T-cell (primary cell): ENCODE data around the gene SDK1. TPM values are rescaled to one million over a fixed set of nuclear protein-coding genes. Genes with fewer than 3 reads are reported as not detected.
"Not testable (repeated sequence)": the region's sequence is repeated elsewhere in the genome, so short reads cannot be mapped to it uniquely, and the experiment has no call there.

Experiments used
- ATAC-seq, 4 experiments: fragments of 200-7000 bp in 3 of 4; fragments of 150-1000 bp in 1 of 4; cut with Tn5 transposase; replicated peaks in 1 of 4; 1 replicate in 3 of 4; 2 replicates in 1 of 4; pipeline ENCODE4 v1.10.0; 2021; ENCODE audit warnings: moderate library complexity in 3 of 4, mild to moderate bottlenecking in 2 of 4, moderate number of reproducible peaks in 1 of 4
- CTCF ChIA-PET, 2 donors: fragments of 300-600 bp; sonication (Branson Sonifier 250); formaldehyde crosslinking; loops; one replicate each; lab custom pipeline; 2022; ENCODE audit warnings: antibody characterized with exemption in 2 of 2; lab: Charles Lee
- POLR2A ChIA-PET, 2 donors: fragments of 300-600 bp; sonication (Branson Sonifier 250); formaldehyde crosslinking; loops; one replicate each; lab custom pipeline; 2022; ENCODE audit warnings: antibody characterized with exemption in 2 of 2; lab: Charles Lee
- DNase-seq, 35 experiments: peaks; one replicate each; pipeline versions ENCODE4 v3.0.0 to v3.0.0-alpha.2; 2013 to 2023
- H3K27ac ChIP-seq: one replicate; pipeline ENCODE4 v1.5.1; 2013; ENCODE audit warnings: low read length
- H3K27me3 ChIP-seq, 2 experiments: replicated peaks in 1 of 2; 1 replicate in 1 of 2; 2 replicates in 1 of 2; pipeline versions ENCODE4 v1.6.1 to v1.7.0; 2013; ENCODE audit warnings: low read length in 1 of 2, mixed read lengths in 1 of 2; ENCODE audit not compliant: control insufficient read depth in 2 of 2, insufficient read depth in 2 of 2; ENCODE audit errors: extremely low read depth in 1 of 2
- H3K36me3 ChIP-seq, 2 donors: 1 replicate in 1 of 2; 2 replicates in 1 of 2; pipeline versions ENCODE4 v1.6.1 to v1.7.0; 2013; ENCODE audit warnings: low read length in 1 of 2; ENCODE audit not compliant: control insufficient read depth in 2 of 2, insufficient read depth in 1 of 2; ENCODE audit errors: extremely low read depth in 1 of 2
- H3K4me1 ChIP-seq, 2 experiments: 1 replicate in 1 of 2; 2 replicates in 1 of 2; pipeline versions ENCODE4 v1.6.1 to v1.7.0; 2013; ENCODE audit warnings: low read length in 2 of 2, mixed read lengths in 1 of 2; ENCODE audit not compliant: insufficient read depth in 2 of 2, control insufficient read depth in 1 of 2; ENCODE audit errors: extremely low read depth in 1 of 2
- H3K4me3 ChIP-seq, 2 donors: 1 replicate in 1 of 2; 2 replicates in 1 of 2; pipeline versions ENCODE4 v1.5.1 to v1.7.0; 2013; ENCODE audit warnings: mild to moderate bottlenecking in 2 of 2, low read length in 1 of 2, moderate library complexity in 1 of 2; ENCODE audit not compliant: control insufficient read depth in 1 of 2; ENCODE audit errors: extremely low read depth in 1 of 2
- H3K9me3 ChIP-seq: 2 replicates; pipeline ENCODE4 v1.7.0; 2013
- H3K27ac Mint-ChIP-seq, 2 donors: one replicate each; pipeline ENCODE4 v1.8.0; 2020 to 2021; ENCODE audit warnings: mild to moderate bottlenecking in 2 of 2, mixed read lengths in 2 of 2
- H3K27me3 Mint-ChIP-seq, 2 donors: one replicate each; pipeline ENCODE4 v1.8.0; 2021 to 2022; ENCODE audit warnings: mixed read lengths in 2 of 2
- H3K36me3 Mint-ChIP-seq: one replicate; pipeline ENCODE4 v1.8.0; 2021; ENCODE audit warnings: mixed read lengths
- H3K4me1 Mint-ChIP-seq, 3 donors: one replicate each; pipeline ENCODE4 v1.8.0; 2020 to 2022; ENCODE audit warnings: mixed read lengths in 3 of 3, mild to moderate bottlenecking in 1 of 3
- H3K4me3 Mint-ChIP-seq, 3 donors: one replicate each; pipeline ENCODE4 v1.8.0; 2020 to 2022; ENCODE audit warnings: mild to moderate bottlenecking in 3 of 3, mixed read lengths in 3 of 3, moderate library complexity in 3 of 3
- H3K9me3 Mint-ChIP-seq, 3 donors: one replicate each; pipeline ENCODE4 v1.8.0; 2020 to 2022; ENCODE audit warnings: mixed read lengths in 3 of 3
- WGBS: methylation state at CpG from one replicate; pipeline ENCODE4 v1.1.5; 2013; ENCODE audit warnings: missing lambda C conversion rate; ENCODE audit not compliant: insufficient coverage; 5-methylcytosine and 5-hydroxymethylcytosine counted together
- total RNA-seq, 35 experiments: library from RNA in 6 of 35; stranded (reverse) in 6 of 35; fragments of 120-200 nt in 1 of 35; gene quantifications; one replicate each; pipeline versions ENCODE4 v1.2.1 to v1.2.4 and lab custom pipeline; 2013 to 2026

Gene SDK1
- total RNA-seq, 5 donors from 2014 or later (not counting 1 experiment from before 2014, with no cell fraction given), result 0.47 to 1.7 (median 0.63) TPM

DNA sequence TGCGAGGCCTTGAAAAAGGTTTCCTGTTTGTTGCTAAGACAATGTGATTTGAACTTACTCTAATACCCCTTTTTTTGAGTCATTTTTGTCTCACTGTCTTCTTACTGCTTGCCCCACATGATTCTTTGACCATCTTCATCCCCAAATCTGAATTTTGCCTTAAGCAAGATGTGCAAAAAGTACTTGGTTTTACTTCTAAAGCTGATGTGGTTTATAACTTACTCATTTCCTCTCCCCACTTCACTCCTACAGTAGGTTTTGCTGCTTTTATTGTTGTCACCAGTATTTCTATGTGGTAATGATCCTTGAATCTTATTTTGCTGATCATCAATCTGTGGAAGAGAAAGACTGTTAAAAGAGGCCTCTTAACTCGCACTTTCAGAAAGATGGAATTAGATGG, 396.4 kb downstream of the SDK1 start:
- 18% methylated on average over 1 of the region's 2 CpGs for WGBS
- ChIA-PET CTCF (no interaction called here), POLR2A (interaction anchor here in 1 of 2 donors (0.7 kb wide), 1 partner anchor 272 kb away, joined by 4 read pairs; no protein-coding TSS in a partner anchor)
- Mint-ChIP-seq H3K4me3 (no peak overlapping the region), H3K27ac (peak overlapping the region in 1 of 2 donors; percentile 79), H3K9me3 (no peaks in the 10 kb centered on the region), H3K4me1 (peaks cover 8 to 21% (median 16%) of the 10 kb centered on the region in 3 donors), H3K27me3 (peaks cover 0 to 15% of the 10 kb centered on the region in 2 donors), H3K36me3 (no peaks in the 10 kb centered on the region)
- DNase-seq (peak in 1 of 35 experiments; percentile 4), ATAC-seq (peak in 2 of 4 experiments; percentile 38 to 53)
- H3K36me3 ChIP-seq, result no peaks in the 10 kb centered on the region
- no peaks in the 10 kb centered on the region for H3K27me3 ChIP-seq
- H3K9me3 ChIP-seq, result no peaks in the 10 kb centered on the region
- H3K4me1 ChIP-seq, result peaks cover 0 to 9% of the 10 kb centered on the region in 2 experiments
- no peak overlapping the region for H3K27ac ChIP-seq
- no peak overlapping the region for H3K4me3 ChIP-seq

DNA sequence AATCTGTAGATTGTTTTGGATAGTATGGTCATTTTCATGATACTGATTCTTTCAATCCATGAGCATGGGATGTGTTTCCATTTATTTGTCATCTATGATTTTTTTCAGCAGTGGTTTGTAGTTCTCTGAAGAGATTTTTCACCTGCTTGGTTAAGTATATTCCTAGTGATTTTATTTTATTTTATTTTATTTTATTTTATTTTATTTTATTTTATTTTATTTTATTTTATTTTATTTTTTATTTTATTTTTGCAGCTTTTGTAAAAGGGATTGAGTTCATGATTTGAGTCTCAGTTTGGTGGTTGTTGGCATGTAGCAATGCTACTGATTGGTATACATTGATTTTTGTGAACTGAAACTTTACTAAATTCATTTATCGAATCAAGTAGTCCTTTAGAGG, 404.2 kb downstream of the SDK1 start:
- ChIA-PET POLR2A (no interaction called here), CTCF (interaction anchor here in 1 of 2 donors (0.6 kb wide), 2 partner anchors 34 to 76 kb away, joined by 4 to 6 read pairs; no protein-coding TSS in a partner anchor)
- H3K27me3 Mint-ChIP-seq, result peaks cover 0 to 9% of the 10 kb centered on the region in 2 donors

DNA sequence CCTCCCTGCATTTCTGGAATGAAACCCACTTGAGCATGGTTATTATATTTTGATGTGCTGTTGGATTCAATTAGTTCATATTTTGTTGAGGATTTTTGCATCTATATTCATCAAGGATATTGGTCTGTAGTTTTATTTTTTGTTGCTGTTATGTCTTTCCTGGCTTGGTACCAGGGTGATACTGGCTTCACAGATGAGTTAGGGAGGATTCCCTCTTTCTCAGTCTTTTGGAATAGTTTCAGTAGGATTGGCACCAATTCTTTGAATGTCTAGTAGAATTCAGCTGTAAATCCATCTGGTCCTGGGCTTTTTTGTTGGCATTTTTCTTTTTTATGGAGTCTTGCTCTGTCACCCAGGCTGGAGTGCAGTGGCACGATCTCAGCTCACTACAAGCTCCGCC, 405.0 kb downstream of the SDK1 start:
- CTCF ChIA-PET, H3K36me3 ChIP-seq: not testable (repeated sequence)
- WGBS, result no CpG with 5 or more reads among the region's 2 CpGs

More for the DNA sequence above, 404.2 kb downstream of the SDK1 start:
- no peaks in the 10 kb centered on the region for H3K4me1 Mint-ChIP-seq
- no peak overlapping the region for H3K27ac Mint-ChIP-seq
- peaks cover 0 to 4% (median 3%) of the 10 kb centered on the region in 3 donors for H3K9me3 Mint-ChIP-seq
- Histone ChIP-seq H3K27me3 (no peaks in the 10 kb centered on the region), H3K36me3 (no peaks in the 10 kb centered on the region), H3K4me1 (no peaks in the 10 kb centered on the region), H3K4me3 (no peak overlapping the region), H3K27ac (no peak overlapping the region), H3K9me3 (no peaks in the 10 kb centered on the region)
- WGBS, result no CpG with 5 or more reads among the region's 1 CpG
- H3K36me3 Mint-ChIP-seq, result peaks cover 3% of the 10 kb centered on the region
- ATAC-seq (no peak), DNase-seq (no peak)
- no peak overlapping the region for H3K4me3 Mint-ChIP-seq

DNA sequence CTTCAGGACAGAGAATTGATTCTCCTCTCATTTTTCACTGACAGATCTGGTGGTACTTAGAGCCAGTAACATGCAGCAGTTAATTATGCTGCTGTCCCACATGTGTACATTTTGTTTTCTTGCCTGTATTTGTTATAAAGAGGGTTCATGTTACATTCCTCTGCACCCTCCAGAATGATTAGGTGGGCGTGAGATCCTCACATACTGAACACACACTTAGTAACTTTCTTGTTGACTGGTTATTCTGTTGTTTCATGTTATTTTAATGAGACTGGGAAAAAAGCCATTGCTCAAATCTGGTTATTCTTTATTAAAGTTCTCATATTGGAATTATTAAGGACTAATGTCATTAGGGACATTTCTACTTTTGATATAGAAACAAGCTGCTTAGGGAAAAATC, 409.1 kb downstream of the SDK1 start:
- no CpG with 5 or more reads among the region's 1 CpG for WGBS
- Histone ChIP-seq H3K9me3 (no peaks in the 10 kb centered on the region), H3K4me1 (peaks cover 0 to 2% of the 10 kb centered on the region in 2 experiments), H3K36me3 (no peaks in the 10 kb centered on the region), H3K4me3 (no peak overlapping the region), H3K27ac (no peak overlapping the region), H3K27me3 (peaks cover 0 to 4% of the 10 kb centered on the region in 2 experiments)
- Mint-ChIP-seq H3K4me1 (peaks cover 5 to 11% (median 7%) of the 10 kb centered on the region in 3 donors), H3K36me3 (peaks cover 3% of the 10 kb centered on the region), H3K27me3 (peaks cover 4 to 20% of the 10 kb centered on the region in 2 donors), H3K9me3 (no peaks in the 10 kb centered on the region), H3K4me3 (no peak overlapping the region), H3K27ac (no peak overlapping the region)
- ChIA-PET POLR2A (no interaction called here), CTCF (interaction anchor here in 1 of 2 donors (0.6 kb wide), 1 partner anchor 13 kb away, joined by 3 read pairs; no protein-coding TSS in a partner anchor)
- no peak for DNase-seq
- ATAC-seq, result no peak

More for the DNA sequence above, 405.0 kb downstream of the SDK1 start:
- H3K27ac ChIP-seq, H3K4me3 ChIP-seq, DNase-seq, ATAC-seq, H3K4me1 Mint-ChIP-seq, H3K36me3 Mint-ChIP-seq, H3K4me1 ChIP-seq, H3K9me3 ChIP-seq, POLR2A ChIA-PET, H3K9me3 Mint-ChIP-seq, H3K4me3 Mint-ChIP-seq, H3K27ac Mint-ChIP-seq, H3K27me3 Mint-ChIP-seq, H3K27me3 ChIP-seq: not testable (repeated sequence)

DNA sequence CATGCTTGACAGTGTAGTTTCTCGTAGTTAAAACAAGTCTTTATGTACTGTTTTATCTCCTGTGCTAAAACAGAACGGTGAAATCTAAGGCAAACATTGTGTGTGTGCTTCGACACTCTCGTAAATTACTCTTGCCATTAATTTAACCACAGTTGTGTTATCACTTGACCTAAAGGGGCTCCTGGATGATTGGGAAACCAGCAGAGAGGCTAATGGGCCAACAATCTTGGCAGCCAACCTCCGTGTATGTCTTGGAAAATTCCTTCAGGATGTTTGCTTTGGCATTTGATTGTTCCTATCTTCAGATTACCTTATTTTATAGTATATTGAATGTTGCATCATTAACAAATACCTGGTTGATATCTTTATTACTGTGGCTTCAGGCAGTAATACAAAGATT, 409.5 kb downstream of the SDK1 start:
- ATAC-seq (no peak), DNase-seq (no peak)
- Histone ChIP-seq H3K27me3 (peaks cover 0 to 4% of the 10 kb centered on the region in 2 experiments), H3K9me3 (no peaks in the 10 kb centered on the region), H3K36me3 (no peaks in the 10 kb centered on the region), H3K4me1 (peaks cover 0 to 2% of the 10 kb centered on the region in 2 experiments), H3K4me3 (no peak overlapping the region), H3K27ac (no peak overlapping the region)
- Mint-ChIP-seq H3K4me3 (no peak overlapping the region), H3K36me3 (peaks cover 3% of the 10 kb centered on the region), H3K27me3 (peaks cover 4 to 24% of the 10 kb centered on the region in 2 donors), H3K27ac (no peak overlapping the region), H3K9me3 (no peaks in the 10 kb centered on the region), H3K4me1 (peaks cover 5 to 11% (median 7%) of the 10 kb centered on the region in 3 donors)
- CTCF ChIA-PET, result interaction anchor here in 1 of 2 donors (0.6 kb wide), 1 partner anchor 13 kb away, joined by 3 read pairs; no protein-coding TSS in a partner anchor
- WGBS, result 79% methylated on average over 2 of the region's 5 CpGs
- POLR2A ChIA-PET, result no interaction called here

GRCh38 chr7:3712841-3713240, 411.8 kb downstream of the SDK1 start:
- H3K9me3 ChIP-seq, result no peaks in the 10 kb centered on the region
- H3K4me3 ChIP-seq, result no peak overlapping the region
- H3K9me3 Mint-ChIP-seq, result no peaks in the 10 kb centered on the region
- no peak for ATAC-seq
- ChIA-PET CTCF (no interaction called here), POLR2A (no interaction called here)
- no peak overlapping the region for H3K4me3 Mint-ChIP-seq
- H3K36me3 ChIP-seq, result no peaks in the 10 kb centered on the region
- no peak overlapping the region for H3K27ac ChIP-seq
- WGBS, result 59% methylated on average over 3 of the region's 6 CpGs
- no peak for DNase-seq
- no peak overlapping the region for H3K27ac Mint-ChIP-seq
- H3K4me1 Mint-ChIP-seq, result peaks cover 5 to 11% (median 7%) of the 10 kb centered on the region in 3 donors
- peaks cover 0 to 4% of the 10 kb centered on the region in 2 experiments for H3K27me3 ChIP-seq
- peaks cover 0 to 2% of the 10 kb centered on the region in 2 experiments for H3K4me1 ChIP-seq
- peaks cover 3% of the 10 kb centered on the region for H3K36me3 Mint-ChIP-seq
- peaks cover 4 to 22% of the 10 kb centered on the region in 2 donors for H3K27me3 Mint-ChIP-seq
